HG03045 (cell line): ENCODE measurements around the gene XG.
"Not testable (repeated sequence)": the region's sequence is repeated elsewhere in the genome, so short reads cannot be mapped to it uniquely, and the experiment has no call there.

Experiments
- ATAC-seq: cut with Tn5 transposase; IDR thresholded peaks from one replicate; pipeline ENCODE4 v1.9.1; 2021; ENCODE audit warnings: mild to moderate bottlenecking, moderate library complexity; ENCODE audit not compliant: unreplicated experiment

The XG gene, protein sequence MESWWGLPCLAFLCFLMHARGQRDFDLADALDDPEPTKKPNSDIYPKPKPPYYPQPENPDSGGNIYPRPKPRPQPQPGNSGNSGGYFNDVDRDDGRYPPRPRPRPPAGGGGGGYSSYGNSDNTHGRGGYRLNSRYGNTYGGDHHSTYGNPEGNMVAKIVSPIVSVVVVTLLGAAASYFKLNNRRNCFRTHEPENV

DNA sequence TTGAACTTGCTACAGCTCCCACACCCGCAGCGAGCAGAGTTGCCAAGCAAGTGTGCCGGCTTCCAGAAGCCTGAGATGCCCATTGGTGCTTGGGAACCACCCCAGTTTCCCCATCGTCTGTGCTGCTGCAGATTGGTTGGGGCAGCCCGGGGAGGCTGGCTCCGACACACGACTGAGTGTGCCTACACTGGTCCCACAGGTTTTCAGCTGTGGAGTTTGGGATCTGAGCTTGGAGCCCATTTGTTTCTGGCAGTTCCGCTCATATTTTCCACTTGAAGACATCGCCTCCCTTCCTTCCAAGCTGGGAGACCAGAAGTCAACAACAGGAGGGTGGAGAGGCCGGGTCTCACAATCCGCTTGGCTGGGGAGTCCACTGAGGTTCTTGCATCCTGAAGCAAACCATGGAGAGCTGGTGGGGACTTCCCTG is at the start of gene XG:
Gene XG, plus strand, starts transcription at position 167 of the 427 bp plus-strand sequence. Its CDS starts 235 bp downstream, at position 402.
- not testable (repeated sequence) for ATAC-seq

DNA sequence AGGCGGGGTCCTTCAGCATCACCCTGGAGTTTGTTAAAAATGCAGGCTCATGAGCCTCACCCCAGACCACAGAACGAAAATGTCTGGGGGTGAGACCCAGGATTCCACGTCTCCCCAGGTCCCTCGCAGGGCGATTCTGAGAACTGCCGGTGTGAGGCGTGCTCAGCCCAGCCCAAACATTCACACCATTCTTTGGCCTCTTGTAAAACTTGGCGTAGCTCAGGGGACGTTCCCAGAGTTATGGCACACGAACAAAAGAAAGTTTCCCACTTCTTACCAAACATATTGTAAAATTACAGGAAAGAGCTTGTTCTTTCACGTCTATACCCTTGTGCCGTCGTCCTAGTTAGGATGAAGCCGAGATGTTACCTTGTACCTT is 47.9 kb upstream of the XG start:
- no peak for ATAC-seq

DNA sequence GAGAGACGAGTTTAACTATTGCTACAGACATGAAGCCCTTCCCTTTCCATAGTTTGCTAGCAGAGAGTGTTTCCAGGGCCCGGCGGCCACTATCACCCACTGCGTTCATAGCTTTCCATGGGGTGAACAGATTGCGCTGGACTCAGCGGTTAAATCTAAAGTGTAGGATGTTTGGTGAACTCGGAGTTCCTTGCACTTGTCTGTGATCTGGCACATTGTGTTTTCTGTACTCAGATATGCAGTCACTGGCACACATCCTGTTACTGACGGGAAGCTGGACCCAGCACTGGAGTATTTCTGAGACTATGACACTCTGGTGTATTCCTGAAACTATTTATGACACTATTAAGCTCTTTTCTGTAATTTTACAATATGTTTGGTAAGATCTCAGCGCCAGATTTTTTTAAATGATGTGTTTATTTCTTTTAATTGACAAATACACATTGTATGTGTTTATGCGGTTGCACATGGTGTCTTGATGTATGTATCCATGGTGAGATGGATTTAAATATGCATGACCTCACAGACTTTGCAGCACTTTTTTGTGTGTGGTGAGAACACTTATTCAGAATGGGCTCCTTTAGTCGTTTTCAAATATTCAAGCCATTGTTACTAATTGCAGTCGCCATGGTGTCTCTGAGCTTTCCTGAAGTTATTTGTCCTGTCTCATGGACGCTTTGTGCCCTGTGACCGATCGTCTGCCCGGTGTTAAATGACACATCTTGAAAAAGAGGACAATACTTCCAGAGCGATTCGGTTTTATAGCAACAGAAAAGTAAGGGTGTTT is 46.6 kb upstream of the XG start:
- no peak for ATAC-seq

DNA sequence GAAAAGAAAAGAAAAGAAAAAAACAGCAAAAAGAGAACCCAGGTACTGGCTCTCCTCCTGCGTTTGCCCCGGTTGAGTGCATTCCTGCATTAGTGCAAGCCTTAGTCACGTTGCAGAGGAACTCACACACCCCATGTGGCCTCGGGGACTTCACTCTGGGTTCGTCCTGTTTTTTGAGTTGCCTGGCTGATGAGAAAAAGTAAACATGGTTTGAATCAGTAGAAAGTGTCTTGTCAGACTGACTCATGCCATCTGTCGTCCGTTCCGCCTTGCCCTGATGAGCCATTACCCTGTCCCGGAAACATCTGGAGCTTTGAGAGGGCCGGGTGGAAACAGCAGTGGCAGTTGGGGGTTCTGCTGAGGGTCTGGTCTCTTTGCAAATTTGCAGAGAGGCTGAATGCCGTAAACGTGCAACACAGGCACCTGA is 44.5 kb upstream of the XG start:
- peak; percentile 86 for ATAC-seq

DNA sequence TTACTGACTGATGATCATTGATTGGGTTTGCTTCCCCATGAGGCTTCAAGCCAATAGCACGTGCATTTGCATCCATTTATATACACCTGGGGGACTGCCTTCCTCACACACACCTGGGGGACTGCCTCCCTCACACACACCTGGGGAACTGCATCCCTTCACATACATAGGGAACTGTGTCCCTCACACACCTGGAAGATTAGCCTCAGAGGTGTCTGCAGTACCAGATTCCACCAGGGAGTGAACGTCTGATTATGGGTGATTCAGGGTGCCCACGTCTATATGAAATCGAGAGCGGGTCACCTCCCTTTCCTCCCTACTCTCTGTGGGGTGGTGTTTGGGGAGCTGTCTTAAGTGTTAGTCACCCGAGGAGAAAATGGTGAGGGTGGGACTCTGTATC is 43.8 kb upstream of the XG start:
- ATAC-seq = no peak

DNA sequence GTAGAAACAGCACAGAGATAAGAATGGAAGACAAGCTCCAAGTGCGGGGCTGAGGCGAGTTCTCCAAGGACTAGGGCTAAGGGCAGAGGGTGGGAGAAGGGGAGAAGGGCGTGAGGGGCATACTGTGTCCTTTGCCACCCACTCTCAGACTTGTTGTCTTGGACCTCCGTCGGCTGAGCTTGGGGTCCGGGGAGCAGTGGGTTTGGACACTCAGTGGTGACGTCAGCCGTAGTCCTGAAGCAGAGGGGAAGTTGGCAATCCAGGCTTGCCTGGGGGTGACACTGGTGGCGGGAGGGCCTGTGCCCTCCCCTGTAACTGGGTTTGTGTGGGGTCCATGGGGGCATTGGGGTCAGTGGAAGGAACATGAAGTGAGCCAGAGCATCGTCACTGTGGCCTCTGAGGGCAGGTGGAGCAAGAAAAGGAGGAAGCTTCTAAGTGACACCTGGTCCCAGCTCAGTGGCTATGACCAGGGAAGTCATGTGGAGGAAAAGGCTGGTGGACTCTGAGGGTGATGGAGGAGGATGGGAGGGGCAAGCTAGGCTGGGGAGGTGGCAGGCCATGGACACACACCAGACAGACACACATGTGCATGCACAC is 43.1 kb upstream of the XG start:
- no peak for ATAC-seq

DNA sequence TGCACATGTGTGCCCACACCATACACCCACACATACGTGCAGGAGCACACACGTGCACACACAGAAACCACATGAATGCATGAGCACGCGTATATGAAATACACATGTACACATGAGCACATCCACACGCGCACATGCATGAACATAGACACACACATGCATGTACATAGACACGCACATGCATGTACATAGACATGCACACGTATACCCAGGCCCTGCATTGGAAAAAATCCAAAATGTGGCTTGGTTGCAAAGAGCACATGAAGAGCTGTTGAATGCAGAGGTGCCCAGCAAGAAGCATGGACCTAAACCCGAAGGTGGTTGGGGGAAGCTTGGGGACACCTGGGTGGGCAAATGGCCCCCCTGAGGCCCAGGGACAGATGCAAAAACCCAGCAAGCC is 42.3 kb upstream of the XG start:
- ATAC-seq = no peak

DNA sequence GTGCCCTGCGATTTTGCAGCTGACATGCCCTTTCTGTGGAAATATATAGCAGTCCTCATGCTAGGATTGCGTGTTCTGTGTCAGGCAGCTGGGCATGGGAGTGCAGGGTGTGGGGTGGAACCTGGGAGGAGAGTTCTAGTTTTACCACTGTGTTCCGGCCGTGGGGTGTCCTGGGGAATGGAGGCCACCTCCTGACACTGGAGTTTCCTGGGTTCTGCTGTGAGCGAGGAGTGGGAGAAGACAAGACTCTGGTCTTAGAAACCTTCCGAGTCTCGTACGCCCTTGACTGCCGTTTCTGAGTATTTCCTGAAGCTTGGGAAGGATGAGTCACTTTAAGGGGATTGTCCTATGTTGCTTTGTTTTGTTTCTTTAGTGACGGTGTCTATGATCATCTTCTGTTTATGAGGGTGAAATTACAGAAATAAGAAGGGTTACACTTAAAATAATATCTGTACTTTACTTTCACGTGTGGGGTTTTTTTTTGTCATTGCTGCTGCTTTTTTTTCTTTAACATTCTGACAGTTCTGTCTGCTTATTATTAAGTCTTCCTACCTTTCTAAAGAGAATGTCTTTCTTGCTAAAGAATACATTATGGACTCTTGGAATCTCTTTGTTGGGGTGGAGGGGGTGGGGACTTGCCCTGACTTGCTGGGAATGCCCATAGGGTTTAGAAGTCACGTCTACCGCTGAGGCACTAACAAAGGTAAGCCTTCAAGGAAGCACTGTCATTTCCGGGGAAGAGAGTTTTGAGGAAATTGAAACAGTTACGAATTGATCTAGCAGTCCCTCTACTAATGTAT is 41.6 kb upstream of the XG start:
- no peak for ATAC-seq

DNA sequence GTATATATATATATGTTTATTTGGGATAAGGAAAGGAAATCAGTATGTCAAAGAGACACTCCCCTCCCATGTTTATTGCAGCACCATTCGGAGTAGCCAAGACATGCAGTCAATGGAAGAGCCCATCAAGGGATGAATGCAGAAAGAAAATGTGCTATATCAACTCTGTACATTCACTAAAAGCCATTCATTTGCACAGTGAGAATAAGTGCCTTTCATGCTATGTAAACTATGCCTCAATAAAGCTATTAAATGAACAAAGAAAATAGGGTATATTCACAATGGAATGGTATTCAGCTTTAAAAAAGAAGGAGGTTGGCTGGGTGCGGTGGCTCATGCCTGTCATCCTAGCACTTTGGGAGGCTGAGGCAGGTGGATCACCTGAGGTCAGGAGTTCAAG is 40.4 kb upstream of the XG start:
- no peak for ATAC-seq

DNA sequence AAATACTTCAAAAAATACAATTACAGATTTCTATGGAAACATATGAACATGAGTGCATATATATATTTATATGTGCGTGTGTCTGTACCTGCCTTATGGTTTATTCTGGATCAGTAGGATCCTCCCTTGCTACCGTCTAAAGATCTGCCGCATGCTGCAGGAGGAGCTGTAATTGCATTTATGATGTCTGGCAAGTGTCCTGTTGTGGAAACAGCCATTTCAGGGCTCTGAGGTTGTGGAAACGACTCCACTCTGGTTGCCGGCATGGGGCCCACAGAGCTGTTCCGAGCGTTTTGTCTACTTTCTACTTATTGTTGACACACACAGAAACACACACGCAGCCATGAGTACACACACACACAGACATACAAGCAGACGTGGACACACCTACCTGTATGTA is 39.4 kb upstream of the XG start:
- ATAC-seq = no peak

DNA sequence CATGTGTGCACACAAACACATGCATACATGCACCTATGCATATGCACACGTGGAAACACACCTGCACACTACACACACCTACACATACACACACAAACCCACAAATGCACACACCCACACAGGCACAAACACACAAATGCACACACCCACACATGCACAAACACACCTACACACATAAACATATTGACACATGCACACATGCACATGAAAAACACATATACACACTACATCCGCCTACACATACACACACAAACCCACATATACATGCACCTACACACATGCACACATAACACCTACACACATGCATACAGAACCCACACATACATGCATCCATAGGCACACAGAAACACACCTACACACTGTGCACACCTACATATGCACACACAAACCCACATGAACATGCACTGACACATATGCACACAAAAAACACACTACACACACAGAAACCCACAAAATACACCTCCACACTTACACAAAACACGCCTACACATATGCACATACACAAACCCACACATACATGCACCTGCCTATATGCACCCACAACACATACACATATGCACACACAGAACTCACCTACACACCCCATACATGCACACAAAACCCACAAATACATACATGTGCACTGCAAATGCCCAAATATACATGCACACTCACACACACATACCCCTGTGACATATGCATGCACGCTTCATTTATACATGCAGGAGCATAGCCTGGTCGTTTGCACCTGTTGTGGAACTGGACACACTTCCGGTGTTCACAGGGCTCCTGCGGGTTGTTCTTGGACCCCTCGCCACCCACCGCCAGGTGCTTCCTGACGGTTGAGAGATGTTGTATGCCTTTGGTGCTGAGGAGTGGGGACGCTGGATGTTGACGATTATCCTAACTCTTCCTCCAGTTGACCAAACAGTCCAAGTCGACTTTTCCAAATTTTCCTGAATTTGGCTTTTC is 38.7 kb upstream of the XG start:
- ATAC-seq = no peak

DNA sequence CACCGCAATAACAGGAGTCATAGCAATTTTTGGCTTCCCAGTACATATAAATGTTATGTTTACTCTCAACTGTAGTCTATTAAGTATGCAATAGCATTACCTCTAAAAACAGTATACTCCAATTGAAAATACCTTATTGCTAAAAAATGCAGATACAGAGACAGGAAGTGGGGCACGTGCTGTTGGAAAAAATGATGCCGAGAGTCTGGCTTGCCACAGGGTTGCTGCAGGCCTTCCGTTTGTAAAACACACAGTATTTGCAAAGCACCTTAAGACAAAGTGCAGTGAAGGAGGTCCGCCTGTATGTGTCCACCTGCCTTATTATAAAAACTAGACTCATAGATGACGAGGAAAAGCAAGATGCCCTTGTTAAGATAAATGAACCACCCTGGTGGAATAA is 37.3 kb upstream of the XG start:
- ATAC-seq = no peak

DNA sequence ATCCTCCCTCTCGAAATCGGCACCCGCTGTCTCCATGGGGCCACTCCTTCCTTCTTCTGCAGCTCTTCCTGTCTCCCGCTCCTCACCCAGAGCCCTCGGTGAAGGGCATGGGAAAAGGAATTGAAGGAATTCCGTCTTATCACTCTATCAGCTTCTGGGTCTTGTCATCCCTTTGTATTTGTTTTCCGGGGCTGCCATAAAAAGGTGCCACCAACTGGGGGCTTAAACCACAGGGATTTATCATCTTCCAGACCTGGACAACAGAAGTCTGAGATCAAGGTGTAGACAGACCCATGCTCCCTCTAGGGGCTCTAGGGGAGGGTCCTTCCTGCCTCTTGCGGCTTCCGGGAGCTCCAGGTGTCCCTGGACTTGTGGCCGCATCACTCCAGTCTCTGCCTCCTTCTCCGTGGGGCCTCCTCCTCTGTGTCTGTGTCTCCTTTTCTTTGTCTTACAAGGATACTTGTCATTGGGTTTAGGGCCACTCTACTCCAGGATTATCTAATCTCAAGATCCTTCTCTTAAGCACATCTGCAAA is 36.7 kb upstream of the XG start:
- ATAC-seq = no peak

DNA sequence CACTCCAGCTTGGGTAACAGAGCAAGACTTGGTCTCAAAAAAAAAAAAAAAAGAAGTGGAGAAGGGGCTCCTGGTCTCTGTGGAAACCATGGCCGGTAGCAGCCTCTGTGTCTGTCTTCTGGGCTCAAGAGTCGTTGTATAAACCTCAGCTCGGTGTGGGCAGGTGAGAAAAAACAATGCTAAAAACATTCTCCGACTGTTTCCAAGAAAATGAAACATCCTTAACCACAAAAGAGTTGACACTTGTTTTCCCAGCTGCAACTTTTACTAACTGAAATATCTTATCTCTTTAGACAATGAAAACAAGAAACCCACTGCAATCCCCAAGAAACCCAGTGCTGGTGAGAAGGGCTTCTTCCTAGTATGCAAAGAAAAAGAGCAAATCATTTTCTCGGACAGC is 34.5 kb upstream of the XG start:
- no peak for ATAC-seq

DNA sequence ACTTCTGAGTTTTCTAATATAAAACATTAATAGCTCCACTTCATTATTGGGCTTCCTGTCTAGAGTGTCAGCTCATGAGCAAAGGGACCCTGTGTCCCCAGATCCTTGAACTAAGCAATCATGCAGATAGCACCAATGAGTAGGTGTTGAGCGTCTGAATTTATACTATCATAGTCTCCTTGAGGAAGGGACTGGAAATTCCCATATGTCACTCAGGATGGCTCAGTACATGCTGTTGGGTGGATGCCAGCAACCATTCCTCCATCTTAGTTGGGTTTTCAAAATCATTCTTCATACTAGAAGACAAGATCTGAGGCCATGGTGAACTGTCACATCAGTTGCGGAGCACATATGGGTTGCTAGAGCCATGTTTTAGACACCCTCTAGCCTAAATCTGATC is 33.0 kb upstream of the XG start:
- ATAC-seq = no peak

DNA sequence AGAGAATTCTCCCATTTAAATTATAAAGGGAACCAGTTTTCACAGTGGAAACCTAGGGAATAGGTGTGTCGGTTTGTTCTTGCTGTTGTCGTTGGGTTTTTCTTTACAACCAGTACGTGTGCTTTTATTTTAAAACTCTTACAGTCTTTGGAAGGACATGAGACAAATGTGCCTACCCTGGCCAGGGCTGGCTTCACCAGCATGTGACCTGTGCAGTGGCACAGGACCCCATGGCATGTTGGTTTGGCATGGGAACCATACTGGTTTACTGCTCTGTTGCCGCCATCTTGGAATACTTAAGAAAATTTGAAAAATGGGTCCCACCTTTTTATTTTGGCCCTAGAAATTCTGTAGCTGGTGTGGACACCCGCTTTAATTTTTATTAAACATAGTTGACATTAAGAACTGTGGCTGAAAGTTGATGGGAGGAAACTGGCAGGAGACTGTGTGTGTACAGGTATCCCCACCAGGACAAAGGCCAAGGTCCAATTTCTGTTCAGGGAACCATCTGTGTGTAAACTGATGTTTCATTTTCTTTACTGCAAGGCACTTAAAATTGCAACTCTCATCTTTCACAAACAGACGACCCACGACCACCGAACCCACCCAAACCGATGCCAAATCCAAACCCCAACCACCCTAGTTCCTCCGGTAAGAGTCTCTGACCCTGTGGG is 31.9 kb upstream of the XG start:
- no peak for ATAC-seq

DNA sequence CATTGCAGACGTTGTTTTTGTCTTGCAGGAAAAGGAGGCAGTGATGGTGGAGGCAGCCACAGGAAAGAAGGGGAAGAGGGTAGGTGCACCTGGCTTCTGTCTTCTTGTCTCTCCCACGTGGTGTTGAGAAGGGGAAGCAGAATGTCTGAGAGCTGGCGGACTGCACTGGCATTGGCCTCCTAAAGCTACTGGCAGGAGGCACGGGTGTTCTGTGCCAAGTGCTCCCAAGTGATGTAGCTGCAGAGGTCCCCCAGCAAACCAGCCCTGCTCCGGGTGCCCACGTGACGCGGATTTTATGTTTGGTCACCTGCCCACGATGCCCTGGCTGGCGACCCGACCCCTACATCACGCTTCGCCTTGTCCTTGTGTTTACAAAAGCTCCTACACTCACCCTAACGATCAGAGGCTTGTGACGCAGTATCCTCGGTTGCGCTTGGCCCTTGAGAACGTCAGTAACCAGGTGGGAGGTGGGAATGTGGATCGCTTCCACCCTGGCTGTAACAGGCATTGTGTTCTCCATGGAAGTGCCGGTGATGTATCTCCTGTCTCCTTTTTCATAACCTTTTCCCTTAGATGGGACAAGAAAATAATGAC is 28.5 kb upstream of the XG start:
- no peak for ATAC-seq

DNA sequence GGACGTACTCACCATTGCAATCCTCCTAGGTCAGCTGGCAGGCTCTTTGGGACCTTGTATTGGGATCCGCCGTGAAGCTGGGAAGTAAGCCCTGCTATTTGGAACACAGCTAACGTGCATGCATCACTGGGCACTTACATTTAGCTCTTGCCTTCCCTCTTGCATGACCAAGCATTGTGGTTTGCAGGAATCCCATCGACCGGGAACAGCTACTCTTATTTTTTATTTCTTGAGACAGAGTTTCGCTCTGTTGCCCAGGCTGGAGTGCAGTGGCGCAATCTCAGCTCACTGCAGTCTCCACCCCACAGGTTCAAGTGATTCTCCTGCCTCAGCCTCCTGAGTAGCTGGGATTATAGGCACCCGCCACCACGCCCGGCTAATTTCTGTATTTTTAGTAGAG is 24.6 kb upstream of the XG start:
- ATAC-seq = not testable (repeated sequence)

DNA sequence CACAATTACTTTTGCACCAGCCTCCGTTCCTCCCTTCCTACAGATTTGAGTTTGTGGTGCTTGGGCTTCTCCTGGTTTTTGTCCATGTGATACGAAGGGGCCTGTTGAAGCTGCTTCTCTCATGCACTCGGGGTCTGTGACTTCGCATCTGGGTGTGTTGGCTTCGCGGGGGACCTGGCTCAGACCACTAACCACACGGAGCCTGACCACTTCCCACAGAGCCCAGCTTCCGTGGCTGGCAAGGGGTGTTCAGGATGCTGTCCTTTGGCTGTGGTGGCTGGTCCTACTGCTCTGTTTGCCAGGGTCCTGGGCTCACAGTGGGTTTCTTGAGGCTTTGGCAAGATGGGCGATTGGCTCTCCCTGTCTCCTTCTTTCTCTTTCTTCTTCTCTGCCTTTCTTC is 19.8 kb upstream of the XG start:
- ATAC-seq = no peak
